NCI-H510A (cell line): ENCODE results near the gene EPS8L3.
"Not testable (repeated sequence)": the region's sequence is repeated elsewhere in the genome, so short reads cannot be mapped to it uniquely, and the experiment has no call there.

Experiments
- DNase-seq: peaks from one replicate; lab custom pipeline; 2025; lab: John Stamatoyannopoulos, UW

The EPS8L3 gene

GRCh38 chr1:109733236-109733870 lies 30.4 kb downstream of the EPS8L3 start:
- peak; percentile 40 for DNase-seq

- no peak for DNase-seq
Measured at GRCh38 chr1:109732390-109732881, 31.3 kb downstream of the EPS8L3 start.

- DNase-seq = no peak
Measured at GRCh38 chr1:109730666-109731065, 33.1 kb downstream of the EPS8L3 start.

- no peak for DNase-seq
Measured at GRCh38 chr1:109728870-109729269, 34.9 kb downstream of the EPS8L3 start.

GRCh38 chr1:109726728-109727373 lies 36.9 kb downstream of the EPS8L3 start:
- DNase-seq = no peak

- DNase-seq = no peak
Measured at GRCh38 chr1:109726007-109726406, 37.7 kb downstream of the EPS8L3 start.

GRCh38 chr1:109725510-109725909 lies 38.2 kb downstream of the EPS8L3 start:
- no peak for DNase-seq

GRCh38 chr1:109724933-109725332 lies 38.8 kb downstream of the EPS8L3 start:
- no peak for DNase-seq

GRCh38 chr1:109722908-109723691 lies 40.6 kb downstream of the EPS8L3 start:
- DNase-seq = no peak

- DNase-seq = no peak
Measured at GRCh38 chr1:109721971-109722370, 41.8 kb downstream of the EPS8L3 start.

- no peak for DNase-seq
Measured at GRCh38 chr1:109721042-109721441, 42.7 kb downstream of the EPS8L3 start.

- no peak for DNase-seq
Measured at GRCh38 chr1:109719337-109719837, 44.3 kb downstream of the EPS8L3 start.

- DNase-seq = no peak
Measured at GRCh38 chr1:109718495-109718894, 45.2 kb downstream of the EPS8L3 start.

GRCh38 chr1:109717729-109718128 lies 46.0 kb downstream of the EPS8L3 start:
- DNase-seq = no peak

- DNase-seq = no peak
Measured at GRCh38 chr1:109716570-109717090, 47.1 kb downstream of the EPS8L3 start.

- DNase-seq = no peak
Measured at GRCh38 chr1:109716121-109716520, 47.6 kb downstream of the EPS8L3 start.

GRCh38 chr1:109714661-109715372 lies 48.9 kb downstream of the EPS8L3 start:
- no peak for DNase-seq

- no peak for DNase-seq
Measured at GRCh38 chr1:109713636-109714035, 50.1 kb downstream of the EPS8L3 start.

- DNase-seq = no peak
Measured at GRCh38 chr1:109712321-109712864, 51.3 kb downstream of the EPS8L3 start.

GRCh38 chr1:109711593-109712320 lies 52.0 kb downstream of the EPS8L3 start, which contains the start of gene GSTM5:
Gene GSTM5 (plus strand): TSS chr1:109712251. CDS start chr1:109712313, 62 bp downstream.
- DNase-seq = not testable (repeated sequence)

GRCh38 chr1:109709822-109710221 lies 53.9 kb downstream of the EPS8L3 start:
- DNase-seq = not testable (repeated sequence)
